Panc1 (cell line): ENCODE measurements around the gene DDX39B. TPM values are rescaled to one million over a fixed set of nuclear protein-coding genes. Genes with fewer than 3 reads are reported as not detected.

ENCODE experiments used
- ATAC-seq: fragments of 200-7000 bp; cut with Tn5 transposase; 2 replicates; pipeline ENCODE4 v1.9.1; 2020; ENCODE audit warnings: mild to moderate bottlenecking, moderate library complexity
- BruUV-seq: library from RNA; stranded (reverse); fragments of 400-500 nt; replicated peaks from 2 replicates; lab custom pipeline; 2021; lab: Mats Ljungman, UMichigan
- CTCF ChIA-PET: fragments of 300-600 bp; sonication (Branson Sonifier 250); formaldehyde crosslinking; loops from one replicate; lab custom pipeline; 2022; ENCODE audit warnings: antibody characterized with exemption; lab: Charles Lee
- POLR2A ChIA-PET: fragments of 300-600 bp; sonication (Branson Sonifier 250); formaldehyde crosslinking; loops from one replicate; lab custom pipeline; 2022; ENCODE audit warnings: antibody characterized with exemption; lab: Charles Lee
- DNase-seq: peaks from one replicate; pipeline ENCODE4 v3.0.0-alpha.2; 2010; ENCODE audit warnings: low read depth, low spot score
- H3K27ac ChIP-seq: 2 replicates; pipeline ENCODE4 v1.5.1; 2011; ENCODE audit warnings: mild to moderate bottlenecking, low read length, inconsistent platforms
- H3K27me3 ChIP-seq: fragments of 200-500 bp; sonication (Bioruptor generic); 2 replicates; pipeline ENCODE4 v1.6.0; 2014; ENCODE audit warnings: low read length, inconsistent platforms; ENCODE audit not compliant: control insufficient read depth, insufficient read depth
- H3K36me3 ChIP-seq: fragments of 200-500 bp; sonication (Bioruptor generic); 2 replicates; pipeline ENCODE4 v1.5.1; 2014; ENCODE audit warnings: inconsistent platforms, mild to moderate bottlenecking, low read length, moderate library complexity; ENCODE audit not compliant: control insufficient read depth, insufficient read depth
- H3K4me1 ChIP-seq: 2 replicates; pipeline ENCODE4 v1.5.1; 2011; ENCODE audit warnings: inconsistent platforms, mild to moderate bottlenecking, low read length, moderate library complexity; ENCODE audit not compliant: control insufficient read depth, insufficient read depth
- H3K4me3 ChIP-seq, 2 experiments: 2 replicates each; pipeline ENCODE4 v1.5.1; 2011 to 2012; ENCODE audit warnings: low read depth in 2 of 2, low read length in 2 of 2, mild to moderate bottlenecking in 2 of 2, inconsistent platforms in 1 of 2, moderate library complexity in 1 of 2
- H3K9me3 ChIP-seq: fragments of 200-500 bp; sonication (Bioruptor generic); 2 replicates; pipeline ENCODE4 v1.5.1; 2014; ENCODE audit warnings: low read depth, mild to moderate bottlenecking, inconsistent platforms, low read length, moderate library complexity; ENCODE audit not compliant: control insufficient read depth, insufficient read depth
- CTCF ChIP-seq: fragments of 450-650 bp; IDR thresholded peaks from 2 replicates; pipeline ENCODE4 v1.5.1; 2017; ENCODE audit warnings: mild to moderate bottlenecking
- POLR2AphosphoS5 ChIP-seq: IDR thresholded peaks from 2 replicates; pipeline ENCODE4 v1.6.1; 2012; ENCODE audit warnings: mild to moderate bottlenecking, low read depth, low read length, moderate library complexity
- SIN3A ChIP-seq: IDR thresholded peaks from 2 replicates; pipeline ENCODE4 v1.6.1; 2012; ENCODE audit warnings: low read depth, mild to moderate bottlenecking, low read length, moderate library complexity, borderline replicate concordance; ENCODE audit not compliant: insufficient read depth
- TCF7L2 ChIP-seq: IDR thresholded peaks from 2 replicates; pipeline ENCODE4 v1.6.1; 2011; ENCODE audit warnings: mild to moderate bottlenecking, low read depth, low read length, inconsistent platforms
- in situ Hi-C: cut with HindIII; loops from 2 replicates; pipeline ENCODE4 v1.10.0; 2016; ENCODE audit warnings: low sequenced_read_pairs, low pct_unique_long_range_greater_than_20kb
- intact Hi-C: fragments of 100-400 bp; cut with micrococcal nuclease; formaldehyde crosslinking; loops from one replicate; pipeline ENCODE4 v1.10.0; 2022; ENCODE audit not compliant: unreplicated experiment
- total RNA-seq: library from RNA; stranded (reverse); gene quantifications from one replicate; pipeline ENCODE4 v1.2.1, GENCODE V29; 2021; ENCODE audit not compliant: unreplicated experiment
- TF ChIP-seq, protein P1 (sequence below), 2 experiments: IDR thresholded peaks; 2 replicates each; pipeline ENCODE4 v1.6.1; 2011 to 2012; ENCODE audit warnings: low read depth in 2 of 2, control low read depth in 1 of 2, low read length in 1 of 2, mild to moderate bottlenecking in 1 of 2, moderate library complexity in 1 of 2; ENCODE audit not compliant: insufficient read depth in 1 of 2

Gene DDX39B
- total RNA-seq, 1 experiment from 2014 or later: 401 TPM

DNA sequence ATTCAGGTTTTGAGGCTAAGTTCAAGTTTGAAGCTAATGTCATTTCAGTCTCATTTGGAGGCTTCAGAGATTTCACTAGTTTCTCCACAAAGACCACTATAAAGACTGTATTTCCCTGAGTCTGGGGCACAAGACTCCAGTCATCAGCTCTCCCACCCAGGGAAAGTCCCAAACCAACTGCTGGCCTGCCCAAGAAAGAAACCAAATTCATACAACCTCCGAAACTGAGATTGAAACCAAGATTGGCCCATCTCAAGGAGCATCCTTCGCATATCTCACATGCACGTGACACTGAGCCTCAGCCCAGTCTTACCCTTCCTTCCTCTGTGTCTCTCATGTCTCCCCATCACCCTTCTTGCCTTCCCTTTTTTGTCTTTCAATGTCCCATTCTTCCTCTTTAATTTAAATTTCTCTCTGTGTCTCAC lies 26.7 kb upstream of the DDX39B start:
- DNase-seq: no peak
- Histone ChIP-seq H3K4me1 (no peaks in the 10 kb centered on the region), H3K4me3 (no peak overlapping the region), H3K36me3 (no peaks in the 10 kb centered on the region), H3K9me3 (no peaks in the 10 kb centered on the region), H3K27ac (no peak overlapping the region), H3K27me3 (no peaks in the 10 kb centered on the region)
- intact Hi-C loops (no loop called here), in situ Hi-C loops (no loop called here)
- CTCF ChIA-PET: no interaction called here
- no TSS peak for BruUV-seq
- no peak for ATAC-seq
- POLR2A ChIA-PET: no interaction called here
- TF ChIP-seq CTCF: no peak
- TF ChIP-seq, protein P1, sequence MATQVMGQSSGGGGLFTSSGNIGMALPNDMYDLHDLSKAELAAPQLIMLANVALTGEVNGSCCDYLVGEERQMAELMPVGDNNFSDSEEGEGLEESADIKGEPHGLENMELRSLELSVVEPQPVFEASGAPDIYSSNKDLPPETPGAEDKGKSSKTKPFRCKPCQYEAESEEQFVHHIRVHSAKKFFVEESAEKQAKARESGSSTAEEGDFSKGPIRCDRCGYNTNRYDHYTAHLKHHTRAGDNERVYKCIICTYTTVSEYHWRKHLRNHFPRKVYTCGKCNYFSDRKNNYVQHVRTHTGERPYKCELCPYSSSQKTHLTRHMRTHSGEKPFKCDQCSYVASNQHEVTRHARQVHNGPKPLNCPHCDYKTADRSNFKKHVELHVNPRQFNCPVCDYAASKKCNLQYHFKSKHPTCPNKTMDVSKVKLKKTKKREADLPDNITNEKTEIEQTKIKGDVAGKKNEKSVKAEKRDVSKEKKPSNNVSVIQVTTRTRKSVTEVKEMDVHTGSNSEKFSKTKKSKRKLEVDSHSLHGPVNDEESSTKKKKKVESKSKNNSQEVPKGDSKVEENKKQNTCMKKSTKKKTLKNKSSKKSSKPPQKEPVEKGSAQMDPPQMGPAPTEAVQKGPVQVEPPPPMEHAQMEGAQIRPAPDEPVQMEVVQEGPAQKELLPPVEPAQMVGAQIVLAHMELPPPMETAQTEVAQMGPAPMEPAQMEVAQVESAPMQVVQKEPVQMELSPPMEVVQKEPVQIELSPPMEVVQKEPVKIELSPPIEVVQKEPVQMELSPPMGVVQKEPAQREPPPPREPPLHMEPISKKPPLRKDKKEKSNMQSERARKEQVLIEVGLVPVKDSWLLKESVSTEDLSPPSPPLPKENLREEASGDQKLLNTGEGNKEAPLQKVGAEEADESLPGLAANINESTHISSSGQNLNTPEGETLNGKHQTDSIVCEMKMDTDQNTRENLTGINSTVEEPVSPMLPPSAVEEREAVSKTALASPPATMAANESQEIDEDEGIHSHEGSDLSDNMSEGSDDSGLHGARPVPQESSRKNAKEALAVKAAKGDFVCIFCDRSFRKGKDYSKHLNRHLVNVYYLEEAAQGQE (IDR thresholded peaks at IDR 0.05; ENCODE audit: insufficient read depth in 1 of 2, low read depth in 2 of 2, low read length in 1 of 2): no peak
- no peak for TF ChIP-seq SIN3A
- no peak for TF ChIP-seq TCF7L2
- TF ChIP-seq POLR2AphosphoS5: no peak

- ATAC-seq: no peak
- intact Hi-C loops: no loop called here
These were observed 25.9 kb upstream of the DDX39B start for GRCh38 chr6:31567531-31568370.

More at GRCh38 chr6:31567531-31568370, 25.9 kb upstream of the DDX39B start:
- DNase-seq: no peak
- no TSS peak for BruUV-seq
- in situ Hi-C loops: no loop called here
- ChIA-PET POLR2A (no interaction called here), CTCF (no interaction called here)
- no peak overlapping the region for H3K27ac ChIP-seq
- no peak overlapping the region for H3K4me3 ChIP-seq
- no peaks in the 10 kb centered on the region for H3K27me3 ChIP-seq
- no peaks in the 10 kb centered on the region for H3K4me1 ChIP-seq
- H3K9me3 ChIP-seq: no peaks in the 10 kb centered on the region
- H3K36me3 ChIP-seq: no peaks in the 10 kb centered on the region
- TF ChIP-seq CTCF: no peak
- TF ChIP-seq SIN3A: no peak
- TF ChIP-seq POLR2AphosphoS5: no peak
- TF ChIP-seq TCF7L2: no peak
- TF ChIP-seq, protein P1 (IDR thresholded peaks at IDR 0.05; ENCODE audit: insufficient read depth in 1 of 2, low read depth in 2 of 2, low read length in 1 of 2): no peak
